Ovary (tissue), 9 donors: ENCODE data around the gene TMED4. TPM values are rescaled to one million over a fixed set of nuclear protein-coding genes. Genes with fewer than 3 reads are reported as not detected.

ENCODE experiments used
- DNase-seq, 5 donors: peaks; one replicate each; pipeline ENCODE4 v3.0.0-alpha.2; 2019 to 2020
- H3K27ac ChIP-seq, 2 donors: fragments of 200-600 bp; one replicate each; pipeline versions ENCODE4 v1.5.1 to v1.8.0; 2019 to 2022
- H3K27me3 ChIP-seq: fragments of 200-600 bp; one replicate; pipeline ENCODE4 v1.8.0; 2022
- H3K36me3 ChIP-seq: fragments of 200-600 bp; sonication (generic); one replicate; pipeline ENCODE4 v1.5.1; 2019
- H3K4me1 ChIP-seq: one replicate; pipeline ENCODE4 v1.8.1; 2013; ENCODE audit warnings: mild to moderate bottlenecking, moderate library complexity; ENCODE audit not compliant: insufficient read depth
- H3K4me3 ChIP-seq: fragments of 200-600 bp; sonication (generic); one replicate; pipeline ENCODE4 v1.5.1; 2017
- H3K9me3 ChIP-seq, 2 donors: fragments of 200-600 bp in 1 of 2; sonication (generic) in 1 of 2; one replicate each; pipeline versions ENCODE4 v1.5.1 to v1.8.1; 2013 to 2019; ENCODE audit warnings: mild to moderate bottlenecking in 1 of 2, moderate library complexity in 1 of 2
- CTCF ChIP-seq, 3 donors: fragments of 450-650 bp in 2 of 3; fragments of 200-600 bp in 1 of 3; IDR thresholded peaks; one replicate each; pipeline versions ENCODE4 v1.5.1 to v1.8.0; 2016 to 2022; ENCODE audit warnings: antibody characterized with exemption in 3 of 3, mild to moderate bottlenecking in 1 of 3
- EP300 ChIP-seq: sonication (generic); formaldehyde crosslinking; IDR thresholded peaks from one replicate; pipeline ENCODE4 v1.6.1; 2017; ENCODE audit warnings: antibody characterized with exemption
- POLR2A ChIP-seq: fragments of 450-650 bp; IDR thresholded peaks from one replicate; pipeline ENCODE4 v1.6.1; 2017; ENCODE audit warnings: antibody characterized with exemption, mild to moderate bottlenecking, moderate library complexity
- WGBS, 3 donors: extraction: QIAGEN DNeasy Blood & Tissue Kit in 1 of 3; methylation state at CpG; one replicate each; pipeline versions ENCODE4 v1.1.5 to v1.1.7; 2013 to 2017; 5-methylcytosine and 5-hydroxymethylcytosine counted together
- intact Hi-C, 4 donors: fragments of 100-400 bp; cut with DNase I; formaldehyde crosslinking; loops; one replicate each; pipeline versions ENCODE4 v1.11.0 to v1.15.1; 2022 to 2023
- polyA plus RNA-seq, 2 donors: library from polyadenylated mRNA; stranded (reverse); fragments of 200-250 nt in 1 of 2; fragments of 350-450 nt in 1 of 2; fragmentation: Illumina TruSeq in 1 of 2; extraction: RNeasy Lipid Tissue Mini Kit (QIAGEN cat#74804) in 1 of 2; gene quantifications; one replicate each; pipeline ENCODE4 v1.2.3, GENCODE V29; 2013 to 2014
- total RNA-seq, 7 donors: library from RNA; depleted of rRNA in 2 of 7; stranded (reverse); fragments of >200 nt in 2 of 7; fragmentation: NEBNext Ultra II Directional in 3 of 7; extraction: Animal tissue kit (Norgen Biotek cat#: 25700) in 3 of 7; gene quantifications; one replicate each; pipeline versions ENCODE4 v1.1.0 to v1.2.4, GENCODE V29; 2016 to 2023
- donor health status: DM: no; HTN: no; CAD: no; lungs with moderate emphysema.
- donor health status: DM: no; HTN: no; CAD: no.
- donor health status: Bipolar disorder and iron deficiency.
- donor health status: DM: yes; HTN: yes; CAD: no.
- donor health status: DM: no; HTN: no; CAD: no.
- donor health status: DM: yes; HTN: yes; CAD: no.

TMED4 gene
- total and polyA plus RNA-seq, 9 donors, result 74.9 to 155 (median 95.9) TPM

- intact Hi-C loops, result no loop called here
- DNase-seq, result no peak
- no peak overlapping the region for H3K4me3 ChIP-seq
These were observed 48.6 kb downstream of the TMED4 start for GRCh38 chr7:44533301-44534055.

GRCh38 chr7:44531421-44532380, 50.3 kb downstream of the TMED4 start:
- DNase-seq, result no peak
- WGBS, 3 donors, result 82 to 86% (median 84%) methylated on average over 17 of the region's 17 CpGs
- Histone ChIP-seq H3K9me3 (no peaks in the 10 kb centered on the region), H3K4me1 (no peaks in the 10 kb centered on the region), H3K4me3 (no peak overlapping the region), H3K27me3 (no peaks in the 10 kb centered on the region), H3K36me3 (no peaks in the 10 kb centered on the region), H3K27ac (no peak overlapping the region)
- intact Hi-C loops, result no loop called here
- TF ChIP-seq POLR2A (no peak), CTCF (IDR thresholded peaks at IDR 0.05) (no peak), EP300 (no peak)

More at GRCh38 chr7:44533301-44534055, 48.6 kb downstream of the TMED4 start:
- TF ChIP-seq EP300 (no peak), POLR2A (no peak), CTCF (IDR thresholded peaks at IDR 0.05) (no peak)
- Histone ChIP-seq H3K4me1 (no peaks in the 10 kb centered on the region), H3K36me3 (no peaks in the 10 kb centered on the region), H3K27me3 (no peaks in the 10 kb centered on the region), H3K9me3 (no peaks in the 10 kb centered on the region), H3K27ac (no peak overlapping the region)
- 74 to 89% (median 78%) methylated on average over 4 to 8 of the region's 8 CpGs for WGBS, 3 donors

GRCh38 chr7:44530990-44531389, 51.0 kb downstream of the TMED4 start:
- TF ChIP-seq POLR2A, result no peak
- TF ChIP-seq EP300, result no peak
- TF ChIP-seq CTCF (IDR thresholded peaks at IDR 0.05), result no peak
- no peak for DNase-seq
- no peak overlapping the region for H3K4me3 ChIP-seq
- 57 to 75% (median 66%) methylated on average over 10 of the region's 10 CpGs for WGBS, 3 donors
- no peaks in the 10 kb centered on the region for H3K9me3 ChIP-seq
- no peaks in the 10 kb centered on the region for H3K4me1 ChIP-seq
- H3K27ac ChIP-seq, result no peak overlapping the region
- H3K27me3 ChIP-seq, result no peaks in the 10 kb centered on the region
- intact Hi-C loops, result no loop called here
- H3K36me3 ChIP-seq, result no peaks in the 10 kb centered on the region

Other genes starting within 250 kb of the TMED4 start
- gene NUDCD3, start 91.6 kb downstream of the TMED4 start, total RNA-seq, result 100 to 1,000 TPM in 5 of 7 donors, 10 to 100 TPM in 2; 32.1 to 117 (median 102) TPM
- 100 to 1,000 TPM in 1 of 2 donors, 10 to 100 TPM in 1; 35.4 to 111 TPM for gene NUDCD3, start 91.6 kb downstream of the TMED4 start, polyA plus RNA-seq
- under 1 TPM; 0.05 to 0.28 (median 0.24) TPM for gene NPC1L1, start 40.9 kb downstream of the TMED4 start, total RNA-seq
- under 1 TPM; 0.18 to 0.22 TPM for gene NPC1L1, start 40.9 kb downstream of the TMED4 start, polyA plus RNA-seq
- gene DDX56, start 8.3 kb downstream of the TMED4 start, total RNA-seq, result 10 to 100 TPM; 33.6 to 78.4 (median 53.4) TPM
- 10 to 100 TPM; 39.2 to 43.4 TPM for gene DDX56, start 8.3 kb downstream of the TMED4 start, polyA plus RNA-seq
- 10 to 100 TPM; 25.9 to 84.6 (median 59.3) TPM for gene OGDH, start 24.4 kb upstream of the TMED4 start, total RNA-seq
- gene OGDH, start 24.4 kb upstream of the TMED4 start, polyA plus RNA-seq, result 10 to 100 TPM; 24.4 to 49.2 TPM
- gene ZMIZ2, start 166.6 kb upstream of the TMED4 start, total RNA-seq, result 10 to 100 TPM; 20.0 to 85.5 (median 69.4) TPM
- gene ZMIZ2, start 166.6 kb upstream of the TMED4 start, polyA plus RNA-seq, result 10 to 100 TPM; 12.7 to 36.8 TPM
- 1,000 to 10,000 TPM in 1 of 7 donors, 100 to 1,000 TPM in 6; 644 to 1,200 (median 790) TPM for gene PPIA, start 214.4 kb upstream of the TMED4 start, total RNA-seq
- gene PPIA, start 214.4 kb upstream of the TMED4 start, polyA plus RNA-seq, result 1,000 to 10,000 TPM; 1,452 to 2,091 TPM